Activated CD4-positive, alpha-beta T cell treated with anti-CD3 and anti-CD28 coated beads, Interleukin-2, amount 50 U/mL, for 1 hour (primary cell): Measurements from ENCODE around the gene CEP85L.

Experiments
- DNase-seq: peaks from one replicate; pipeline ENCODE4 v3.0.0-alpha.2; 2020

CEP85L gene

DNA sequence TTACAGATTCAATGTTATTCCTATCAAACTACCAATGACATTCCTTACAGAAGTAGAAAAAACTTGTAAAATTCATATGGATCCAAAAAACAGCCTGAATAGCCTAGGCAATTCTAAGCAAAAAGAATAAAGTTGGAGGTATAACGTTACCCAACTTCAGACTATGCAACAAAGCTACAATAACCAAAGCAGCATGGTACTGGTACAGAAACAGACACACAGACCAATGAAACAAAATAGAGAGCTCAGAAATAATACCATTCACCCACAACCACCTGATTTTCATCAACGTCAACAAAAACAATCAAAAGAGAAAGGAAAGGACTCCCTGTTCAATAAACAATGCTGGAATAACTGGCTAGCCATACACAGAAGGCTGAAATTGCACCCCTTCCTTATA, 120.4 kb downstream of the CEP85L start:
- no peak for DNase-seq

DNA sequence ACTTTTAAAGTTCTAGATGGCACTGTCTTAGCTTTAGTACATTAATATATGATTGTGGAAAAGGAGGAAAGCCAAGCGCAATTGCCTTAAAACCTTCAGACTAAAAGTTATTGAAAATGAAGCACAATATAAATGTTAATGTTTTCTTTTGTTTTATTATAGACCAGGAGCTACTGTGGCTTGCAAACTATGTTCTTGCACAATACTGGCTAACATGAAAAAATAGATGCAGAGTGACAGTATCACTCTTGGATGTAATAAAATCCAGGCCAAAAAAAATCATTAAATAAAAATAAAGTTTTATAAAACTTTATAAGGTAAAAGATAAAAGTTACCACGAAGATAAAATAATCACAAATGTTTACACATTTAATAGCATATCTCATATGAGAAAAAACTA, 121.6 kb downstream of the CEP85L start:
- DNase-seq = no peak

DNA sequence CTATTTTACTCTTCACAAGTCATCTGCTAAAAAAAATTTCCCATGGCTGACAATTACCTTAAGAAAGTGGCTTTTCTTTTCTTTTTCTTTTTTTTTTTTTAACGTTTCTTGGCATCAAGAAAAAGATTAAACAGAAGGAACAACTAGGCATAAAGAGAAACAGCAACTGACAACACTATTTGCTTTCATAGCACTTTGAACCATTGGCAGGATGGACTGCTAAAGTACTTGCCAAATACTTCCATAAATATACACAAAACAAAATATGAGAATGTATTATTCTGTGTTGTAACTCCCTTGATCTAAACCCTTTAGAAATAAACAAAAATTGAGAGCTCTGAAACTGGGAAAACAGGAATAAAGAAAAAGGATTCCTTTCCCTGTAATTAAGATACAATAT, 123.3 kb downstream of the CEP85L start:
- DNase-seq = no peak

DNA sequence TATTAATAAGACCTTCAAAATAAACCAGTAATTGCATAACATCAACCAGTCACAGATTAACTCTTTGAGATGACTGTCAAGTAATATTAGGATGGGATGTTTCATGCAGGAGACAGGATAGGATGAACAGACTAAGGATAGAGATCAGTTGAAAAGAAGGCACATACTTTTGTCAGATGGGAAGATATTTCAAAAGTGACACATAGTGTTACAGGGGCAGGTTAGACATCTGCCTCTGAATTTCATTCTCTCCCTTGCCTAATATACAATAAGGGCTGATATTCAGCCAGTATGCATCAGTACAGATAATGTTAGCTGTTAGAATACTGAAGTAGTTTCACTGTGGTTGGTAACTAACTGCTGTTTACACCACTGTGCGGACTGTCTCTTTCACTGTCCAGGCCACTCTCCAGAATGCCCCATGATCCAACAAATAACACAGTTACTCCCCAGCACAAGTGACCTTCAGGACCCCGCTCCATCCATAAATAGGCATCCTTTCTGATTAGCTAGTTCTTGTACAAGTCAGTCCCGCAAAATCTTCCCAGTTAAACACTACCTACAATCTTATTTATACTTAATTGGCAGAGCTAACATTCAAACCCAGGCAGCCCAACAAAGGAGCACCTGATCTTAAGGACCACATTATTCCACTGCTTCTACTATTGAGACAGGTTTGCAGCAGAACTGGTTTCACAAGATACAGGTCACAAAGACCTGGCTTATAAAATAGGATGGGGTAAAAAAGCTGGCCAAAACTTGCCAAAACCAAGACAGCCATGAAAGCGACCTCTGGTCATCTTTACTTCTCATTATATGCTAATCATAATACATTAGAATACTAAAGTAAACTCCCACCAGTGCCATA, 125.2 kb downstream of the CEP85L start:
- no peak for DNase-seq

DNA sequence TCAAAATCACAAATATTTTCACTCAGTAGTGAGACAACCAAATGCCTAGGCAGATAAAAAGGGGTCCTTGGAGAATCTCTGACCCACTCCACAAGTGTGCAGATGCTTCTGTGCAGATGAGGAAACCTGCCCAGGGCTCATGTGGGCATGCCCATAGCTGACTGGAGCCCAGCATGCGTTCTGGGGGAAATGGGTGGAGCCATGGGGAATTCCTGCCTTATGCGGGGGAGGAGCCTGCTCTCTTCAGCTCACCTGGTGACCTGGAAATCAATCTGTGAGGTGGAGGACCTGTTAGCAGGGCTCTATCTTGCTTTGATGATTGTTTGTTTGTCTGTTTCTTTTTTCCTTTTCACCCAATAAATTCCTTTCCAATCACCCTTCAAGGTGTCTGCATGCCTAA, 126.7 kb downstream of the CEP85L start:
- DNase-seq = no peak

DNA sequence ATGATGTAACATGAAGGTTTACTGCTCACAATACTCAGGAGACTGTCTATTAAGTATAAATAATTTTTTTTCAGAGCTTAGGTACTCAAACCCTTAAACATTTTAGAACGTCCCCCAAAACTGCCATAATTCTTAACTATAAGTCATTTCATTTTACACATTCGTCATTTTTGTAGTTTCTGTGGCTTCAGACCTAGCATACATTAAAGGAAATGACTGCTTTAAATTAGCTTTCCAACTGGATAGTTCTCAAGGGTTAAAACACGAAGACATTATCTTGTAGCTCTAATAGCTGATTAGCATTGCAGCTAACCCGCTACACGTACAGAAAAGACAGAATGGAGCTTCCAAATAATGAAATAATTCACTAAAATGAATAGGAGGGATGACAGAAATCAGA, 128.2 kb downstream of the CEP85L start:
- DNase-seq = no peak

DNA sequence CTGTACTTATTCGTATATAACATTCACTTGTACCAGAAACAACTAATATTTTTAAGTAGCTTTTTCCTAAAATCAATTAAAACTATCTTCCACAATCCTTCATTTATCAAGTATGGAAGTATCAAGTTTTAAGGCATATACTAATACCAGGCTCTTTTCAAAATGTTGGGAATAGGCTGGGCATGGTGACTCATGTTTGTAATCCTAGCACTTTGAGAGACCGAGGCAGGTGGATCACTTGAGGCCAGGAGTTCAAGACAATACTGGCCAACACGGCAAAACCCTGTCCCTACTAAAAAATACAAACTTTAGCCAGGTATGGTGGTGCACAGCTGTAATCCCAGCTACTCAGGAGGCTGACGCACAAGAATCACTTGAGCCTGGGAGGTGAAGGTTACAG, 129.0 kb downstream of the CEP85L start:
- no peak for DNase-seq

DNA sequence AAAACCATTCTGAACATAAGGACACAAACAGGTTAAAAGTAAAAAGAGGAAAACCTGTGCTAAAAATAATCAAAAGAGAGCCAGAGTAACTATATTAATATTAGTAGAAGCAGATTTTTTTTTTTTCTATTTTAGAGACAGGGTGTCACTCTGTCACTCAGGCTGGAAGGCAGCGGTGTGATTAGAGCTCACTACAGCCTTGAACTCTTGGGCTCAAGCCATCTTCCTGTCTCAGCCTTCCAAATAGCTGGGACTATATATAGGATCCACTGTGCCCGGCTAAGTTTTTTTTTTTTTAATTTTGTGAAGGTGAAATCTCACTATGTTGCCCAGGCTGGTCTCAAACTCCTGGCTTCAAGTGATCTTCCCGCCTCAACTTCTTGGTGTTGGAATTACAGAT, 136.7 kb downstream of the CEP85L start:
- no peak for DNase-seq

DNA sequence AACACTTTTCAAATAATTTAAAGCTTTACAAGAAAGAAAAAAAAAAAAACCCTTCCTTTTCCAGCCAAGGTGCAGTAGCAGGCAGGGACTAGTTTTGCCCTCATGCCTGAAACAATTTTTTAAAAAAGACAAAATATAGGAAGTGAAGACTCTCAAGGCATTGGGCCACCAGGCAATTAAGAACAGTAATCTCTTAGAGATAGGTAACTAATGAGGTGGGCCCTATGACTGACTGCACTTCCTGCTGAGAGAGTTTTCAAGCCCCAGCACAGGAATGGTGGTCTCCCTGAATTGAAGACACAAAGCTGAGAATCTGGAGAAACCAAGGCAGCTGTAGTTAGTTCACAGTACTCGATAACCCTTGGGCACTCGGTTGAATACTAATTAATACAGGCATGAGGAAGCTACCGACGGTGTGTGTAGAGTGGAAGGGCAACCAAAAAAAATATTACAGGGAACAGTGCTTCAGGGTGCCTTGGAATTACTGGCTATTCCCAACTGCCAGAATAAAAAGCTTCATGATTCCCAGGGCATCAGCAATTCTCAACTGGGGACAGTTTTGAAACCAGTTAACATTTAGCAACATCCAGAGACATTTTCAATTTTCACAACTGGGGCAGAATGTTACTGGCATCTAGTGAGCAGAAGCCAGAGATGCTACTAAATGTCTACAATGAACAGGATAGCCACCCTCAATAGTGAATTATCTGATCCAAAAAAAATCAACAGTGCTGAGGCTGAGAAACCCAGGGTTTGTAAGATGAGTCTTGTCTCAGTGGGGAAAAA, 139.3 kb downstream of the CEP85L start:
- DNase-seq = no peak

DNA sequence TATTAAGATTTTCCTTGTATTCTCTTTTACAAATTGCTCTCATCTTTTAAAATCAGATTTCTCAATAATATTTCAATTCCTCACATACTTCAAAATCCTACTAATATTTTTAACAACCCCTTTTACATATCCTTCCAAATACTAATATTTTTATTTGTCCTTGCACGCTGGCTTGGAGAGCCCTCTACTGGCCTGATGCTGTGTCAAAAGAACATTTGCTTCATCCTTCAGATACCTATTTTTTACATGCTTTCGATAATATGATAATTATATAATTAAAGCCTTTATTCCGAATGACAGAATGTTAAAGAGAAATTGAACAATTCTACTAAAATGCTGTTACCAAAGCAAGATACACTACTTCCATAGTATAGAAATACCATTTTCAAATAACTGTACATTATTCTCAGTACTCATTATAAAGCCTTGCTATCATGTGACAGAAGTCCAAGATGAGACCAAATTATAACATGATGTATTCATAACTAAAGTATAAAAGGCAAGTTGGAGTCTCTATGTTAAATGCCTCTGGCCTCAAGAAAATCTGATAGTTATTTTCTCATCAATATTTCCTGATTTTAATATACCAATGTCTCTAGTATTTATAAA, 142.3 kb downstream of the CEP85L start:
- no peak for DNase-seq

DNA sequence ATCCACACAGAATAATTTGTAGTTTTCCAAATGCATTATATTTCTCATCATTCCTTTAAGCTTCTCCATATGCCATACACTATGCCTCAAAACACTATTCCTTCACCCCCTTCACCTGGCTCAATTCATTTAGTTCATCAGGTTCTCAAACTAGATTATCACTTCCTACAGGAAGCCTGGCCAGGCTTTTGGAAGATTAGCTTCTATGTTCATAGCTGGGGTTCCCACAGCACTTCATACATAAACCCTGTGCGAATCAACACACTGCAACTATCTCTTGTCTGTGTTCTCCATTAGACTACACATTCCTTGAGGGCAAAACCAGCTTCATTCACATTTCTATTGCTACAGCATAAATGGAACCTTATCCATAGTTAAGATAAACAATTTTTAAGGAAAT, 143.8 kb downstream of the CEP85L start:
- no peak for DNase-seq

DNA sequence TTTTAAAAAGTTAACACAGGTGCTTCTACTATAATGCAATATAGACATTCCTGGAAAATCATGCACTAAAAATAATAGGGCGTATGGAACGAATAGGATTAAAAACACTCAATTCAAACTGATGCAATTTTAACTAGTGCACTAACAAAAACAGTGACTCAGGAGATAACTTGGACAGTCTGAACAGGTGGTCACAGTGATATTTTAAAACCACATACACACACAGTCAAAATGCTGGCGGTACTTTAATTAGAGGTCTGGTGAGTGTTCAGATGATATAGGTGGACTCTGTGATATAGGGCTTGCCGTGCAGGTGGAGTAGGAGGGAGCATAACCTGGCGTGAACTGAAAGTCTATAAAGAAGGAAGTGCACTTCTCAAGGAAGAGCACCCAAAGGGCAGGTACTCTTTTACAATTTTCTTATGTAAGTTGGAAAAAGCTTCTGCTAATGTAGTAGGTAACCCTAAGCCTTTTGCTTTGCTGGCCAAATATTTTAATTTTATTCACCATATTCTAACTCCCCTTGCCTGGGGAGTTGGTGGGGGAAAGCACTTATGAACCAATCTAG, 145.2 kb downstream of the CEP85L start:
- DNase-seq = no peak

DNA sequence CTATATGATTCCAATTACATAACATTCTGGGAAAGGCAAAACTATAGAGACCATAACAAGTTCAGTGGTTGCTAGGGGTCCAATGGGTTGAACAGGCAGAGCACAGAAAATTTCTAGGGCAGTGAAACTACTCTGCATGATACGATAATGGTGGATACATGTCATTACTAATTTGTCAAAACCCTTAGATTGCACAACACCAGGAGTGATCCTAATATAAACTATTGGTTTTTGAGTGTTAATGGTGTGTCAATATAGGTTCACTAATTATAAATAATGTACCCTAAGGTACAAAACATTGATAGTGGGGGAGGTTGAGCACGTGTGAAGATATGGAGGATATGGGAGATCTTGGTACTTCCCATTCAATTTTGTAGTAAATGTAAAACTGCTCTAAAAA, 145.7 kb downstream of the CEP85L start:
- no peak for DNase-seq

DNA sequence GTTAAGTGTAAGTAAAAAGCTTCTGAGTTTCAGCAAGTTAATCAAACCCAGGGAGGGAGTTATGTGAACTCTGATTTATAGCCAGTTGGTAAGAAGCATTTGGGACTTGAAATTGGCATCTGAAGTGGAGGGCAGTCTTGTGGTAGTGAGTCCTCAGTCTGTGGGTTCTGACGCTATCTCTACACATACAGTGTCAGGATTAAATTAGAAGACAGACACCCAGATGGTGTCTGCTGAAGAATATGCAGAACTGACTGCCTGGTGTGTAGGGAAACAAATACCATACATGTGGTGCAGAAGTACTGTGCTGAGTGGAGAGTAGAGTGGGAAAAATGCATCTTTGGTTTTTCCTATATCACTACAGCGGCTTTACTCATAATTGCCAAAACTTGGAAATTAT, 146.8 kb downstream of the CEP85L start:
- DNase-seq = no peak

DNA sequence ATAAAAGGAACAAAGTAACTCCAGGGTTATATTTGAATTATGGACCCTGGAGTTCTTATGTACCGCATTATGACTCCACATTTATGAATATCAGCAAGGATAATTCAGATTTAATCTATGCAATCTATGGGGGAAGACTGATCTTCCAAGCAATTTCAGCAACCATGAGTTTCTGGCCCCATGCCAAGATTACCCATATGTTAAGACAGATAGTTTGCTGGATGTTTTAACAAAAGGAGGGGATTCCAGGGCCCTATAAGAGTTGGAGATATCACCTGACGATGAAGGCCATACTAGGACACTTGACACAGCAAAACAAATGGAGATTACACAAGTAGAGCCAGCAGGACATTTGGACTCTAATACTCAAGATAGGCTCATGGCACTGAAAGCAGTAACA, 149.2 kb downstream of the CEP85L start:
- DNase-seq = no peak

DNA sequence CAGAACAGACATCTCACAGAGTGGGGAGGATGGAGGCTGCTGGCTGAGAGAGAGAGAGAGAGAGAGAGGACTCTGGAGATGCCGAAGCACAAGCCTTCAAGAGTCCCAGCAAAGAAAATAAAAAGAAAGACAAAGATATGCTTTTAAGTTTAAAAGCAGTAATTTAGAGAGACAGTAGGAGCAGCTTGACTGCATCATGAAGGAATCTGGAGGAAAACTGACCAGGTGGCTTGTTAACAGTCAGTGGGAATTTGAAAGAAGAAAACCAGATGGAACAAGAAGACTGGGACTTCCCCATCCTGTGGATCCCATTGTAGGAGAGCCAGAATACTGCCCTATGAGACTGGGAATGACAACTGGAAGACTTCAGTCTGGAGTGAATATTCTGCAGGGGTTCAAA, 149.6 kb downstream of the CEP85L start:
- no peak for DNase-seq

DNA sequence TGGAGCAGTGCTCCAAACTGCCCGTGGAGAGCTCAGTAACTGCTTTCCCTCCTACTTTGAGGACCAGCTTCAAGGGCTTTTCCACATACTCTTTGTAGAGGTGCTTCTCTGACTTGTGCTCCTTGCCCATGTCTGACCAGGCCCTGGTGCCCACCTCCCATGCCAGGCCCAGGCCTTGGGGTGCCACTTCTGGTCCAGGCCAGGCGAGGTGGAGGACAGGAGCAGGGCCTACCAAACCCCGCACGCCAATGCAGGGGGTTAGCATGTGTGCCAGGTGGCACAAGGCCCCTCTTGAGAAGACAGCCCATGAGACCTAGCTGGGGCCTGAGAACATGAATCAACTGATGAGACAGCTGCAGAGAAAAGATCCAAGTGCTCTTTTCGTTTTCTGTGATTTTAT, 150.3 kb downstream of the CEP85L start:
- DNase-seq = no peak

DNA sequence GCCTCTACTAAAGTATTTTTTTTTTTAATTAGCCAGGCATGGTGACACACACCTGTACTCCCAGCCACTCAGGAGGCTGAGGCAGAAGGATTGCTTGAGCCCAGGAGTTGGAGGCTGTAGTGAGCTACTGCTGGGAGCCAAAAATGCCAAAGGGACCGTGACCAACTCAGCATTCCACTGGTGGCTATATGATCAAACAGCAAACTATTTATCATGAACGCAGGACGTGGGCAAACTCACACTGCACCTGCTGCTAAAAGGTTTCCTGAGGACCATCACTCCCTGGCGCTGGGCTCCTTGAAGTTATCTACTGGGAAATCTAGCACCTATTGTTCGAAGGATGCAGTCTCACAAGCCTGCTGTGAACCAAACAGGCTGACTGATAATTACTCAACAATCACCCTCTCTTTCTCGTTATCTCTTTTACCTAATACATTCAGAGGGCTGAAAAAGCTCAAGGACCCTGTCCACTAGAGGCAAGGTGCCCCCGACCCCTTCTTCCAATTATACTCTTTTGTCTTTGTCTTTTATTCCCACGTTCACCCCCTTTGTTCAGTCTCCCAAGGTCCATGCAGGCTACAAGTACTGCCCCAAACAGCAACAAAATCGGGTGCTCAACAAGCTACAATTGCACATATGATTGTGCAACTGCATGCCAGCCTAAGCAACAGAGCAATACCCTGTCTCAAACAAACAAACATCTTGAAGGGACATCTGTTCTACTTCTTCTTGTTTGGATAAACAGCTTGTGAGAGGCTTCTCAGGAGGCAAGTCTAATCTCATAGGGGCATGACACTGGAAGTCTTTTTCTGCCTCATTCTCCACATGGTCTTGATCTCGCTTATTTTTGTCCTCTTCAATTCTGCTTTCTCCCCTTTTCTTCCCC, 151.0 kb downstream of the CEP85L start:
- DNase-seq = no peak

DNA sequence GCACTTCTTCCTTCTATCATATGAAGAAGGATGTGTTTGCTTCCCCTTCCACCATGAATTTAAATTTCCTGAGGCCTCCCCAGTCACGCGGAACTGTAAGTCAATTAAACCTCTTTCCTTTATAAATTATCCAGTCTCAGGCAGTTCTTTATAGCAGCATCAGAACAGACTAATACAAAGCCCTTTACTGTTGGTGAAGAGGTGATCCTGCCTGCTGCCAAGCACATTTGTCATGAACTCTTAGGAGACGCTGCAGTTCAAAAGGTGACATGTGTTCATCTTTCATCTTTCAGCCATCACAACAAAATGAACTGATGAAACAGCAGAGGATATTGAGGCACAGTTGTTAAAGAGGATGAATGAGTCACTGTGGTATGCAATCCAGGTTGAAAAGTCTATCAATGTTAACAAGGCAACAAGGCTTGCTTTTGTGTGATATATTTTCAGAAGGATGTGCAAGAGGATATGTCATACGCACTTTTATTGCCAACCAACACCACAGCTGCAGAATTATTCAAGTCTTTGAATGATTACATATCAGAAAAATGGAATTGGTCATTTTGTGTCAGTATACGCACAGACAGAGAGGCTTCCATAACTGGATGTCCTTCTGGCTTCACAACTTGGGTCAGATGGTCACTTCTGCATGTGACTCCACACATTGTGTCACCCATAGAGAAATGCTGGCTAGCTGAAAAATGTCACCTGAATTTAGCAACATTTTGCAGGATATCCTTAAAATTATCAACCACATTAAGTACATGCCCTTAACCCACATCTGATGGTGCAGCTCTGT, 155.7 kb downstream of the CEP85L start:
- no peak for DNase-seq

DNA sequence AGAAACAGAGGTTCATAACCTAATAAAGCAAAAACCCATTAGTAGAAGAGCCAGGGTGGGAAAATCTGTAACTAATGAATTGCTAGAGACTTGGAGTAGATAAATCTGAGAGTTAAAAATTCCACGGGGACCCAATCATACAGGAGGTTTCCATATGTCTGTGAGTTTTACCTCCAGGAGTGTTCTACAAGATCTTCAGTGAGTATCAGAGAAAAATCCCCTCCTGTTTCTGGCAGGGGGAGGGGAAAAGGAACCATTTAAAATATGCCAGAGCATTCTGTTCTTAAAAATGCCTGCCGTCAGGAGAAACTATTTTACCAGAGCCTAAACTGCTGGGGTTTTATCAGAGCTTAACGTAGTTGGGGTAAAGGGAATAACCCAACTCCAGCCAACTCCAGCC, 157.3 kb downstream of the CEP85L start:
- no peak for DNase-seq

DNA sequence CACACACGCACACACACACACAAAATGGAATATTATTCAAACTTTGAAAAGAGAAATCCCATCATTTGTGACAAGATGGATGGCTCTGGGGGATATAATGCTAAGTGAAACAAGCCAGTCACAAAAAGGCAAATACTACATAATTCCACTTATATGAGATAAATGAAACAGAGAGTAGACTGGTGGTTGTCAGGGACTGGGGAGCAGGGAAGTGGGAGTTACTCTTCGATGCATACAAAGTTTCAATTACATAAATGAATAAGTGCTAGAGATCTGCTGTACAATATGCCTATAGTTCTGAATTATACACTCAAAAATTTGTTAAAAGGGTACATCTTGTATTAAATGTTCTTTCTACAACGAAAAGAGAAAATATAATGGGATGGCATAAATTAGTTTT, 161.4 kb downstream of the CEP85L start:
- no peak for DNase-seq

DNA sequence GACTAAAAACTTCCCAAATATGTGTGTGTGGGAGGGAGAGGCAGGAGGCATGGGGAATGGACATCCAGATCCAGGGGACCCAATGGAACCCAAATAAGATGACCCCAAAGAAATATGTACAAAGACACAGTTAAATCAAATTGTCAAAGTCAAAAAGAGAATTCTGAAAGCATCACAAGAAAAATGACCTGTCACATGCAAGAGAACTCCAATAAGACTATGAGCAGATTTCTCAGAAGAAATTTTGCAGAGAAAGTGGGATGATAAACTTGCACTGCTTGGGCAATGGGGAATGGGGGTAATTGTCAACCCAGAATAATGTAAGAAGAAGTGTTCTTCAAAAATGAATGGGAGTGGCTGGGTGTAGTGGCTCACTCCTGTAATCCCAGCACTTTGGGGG, 162.8 kb downstream of the CEP85L start:
- no peak for DNase-seq
